Activated CD4-positive, alpha-beta T cell treated with anti-CD3 and anti-CD28 coated beads for 36 hours (primary cell): ENCODE results near the gene ENTPD1. TPM values are rescaled to one million over a fixed set of nuclear protein-coding genes. Genes with fewer than 3 reads are reported as not detected.

Experiments
- ATAC-seq: fragments of 200-7000 bp; cut with Tn5 transposase; one replicate; pipeline ENCODE4 v1.10.0; 2021; ENCODE audit warnings: mild to moderate bottlenecking, moderate library complexity
- CTCF ChIA-PET: fragments of 350-600 bp; sonication (Branson Sonifier 250); formaldehyde crosslinking; loops from one replicate; lab custom pipeline; 2021; ENCODE audit warnings: antibody characterized with exemption; lab: Charles Lee
- POLR2A ChIA-PET: fragments of 350-600 bp; sonication (Branson Sonifier 250); formaldehyde crosslinking; loops from one replicate; lab custom pipeline; 2021; ENCODE audit warnings: antibody characterized with exemption, inconsistent platforms; lab: Charles Lee
- DNase-seq: peaks from one replicate; pipeline ENCODE4 v3.0.0-alpha.2; 2020
- H3K27ac Mint-ChIP-seq: one replicate; pipeline ENCODE4 v1.8.0; 2021; ENCODE audit warnings: mixed read lengths
- H3K27me3 Mint-ChIP-seq: one replicate; pipeline ENCODE4 v1.8.0; 2021; ENCODE audit warnings: mixed read lengths
- H3K36me3 Mint-ChIP-seq: one replicate; pipeline ENCODE4 v1.8.0; 2021; ENCODE audit warnings: low read depth, mixed read lengths
- H3K4me1 Mint-ChIP-seq: one replicate; pipeline ENCODE4 v1.8.0; 2021; ENCODE audit warnings: mixed read lengths
- H3K4me3 Mint-ChIP-seq: one replicate; pipeline ENCODE4 v1.8.0; 2021; ENCODE audit warnings: mild to moderate bottlenecking, moderate library complexity, mixed read lengths
- H3K9me3 Mint-ChIP-seq: one replicate; pipeline ENCODE4 v1.8.0; 2021; ENCODE audit warnings: low read depth, mixed read lengths
- intact Hi-C, 2 experiments: fragments of 100-400 bp; cut with DNase I in 1 of 2; cut with micrococcal nuclease in 1 of 2; formaldehyde crosslinking; loops; one replicate each; pipeline versions ENCODE4 v1.14.2 to v1.15.1; 2022 to 2024; cut with DNase I, micrococcal nuclease
- total RNA-seq, 2 experiments: library from RNA; stranded (reverse); gene quantifications; one replicate each; pipeline ENCODE4 v1.2.3, GENCODE V29; 2021

The ENTPD1 gene
- total RNA-seq, 2 experiments from 2014 or later = 0.37 TPM; not detected in 1

GRCh38 chr10:95818668-95819067 lies 62.7 kb downstream of the ENTPD1 start:
- no peaks in the 10 kb centered on the region for H3K4me1 Mint-ChIP-seq
- CTCF ChIA-PET = interaction anchor here (1.1 to 1.4 kb wide), 2 partner anchors 13 to 23 kb away, joined by 3 to 5 read pairs; no protein-coding TSS in a partner anchor
- intact Hi-C loops = no loop called here

GRCh38 chr10:95819620-95820329 lies 63.8 kb downstream of the ENTPD1 start:
- Mint-ChIP-seq H3K9me3 (no peaks in the 10 kb centered on the region), H3K4me1 (no peaks in the 10 kb centered on the region), H3K4me3 (no peak overlapping the region), H3K36me3 (no peaks in the 10 kb centered on the region), H3K27me3 (peaks cover 11% of the 10 kb centered on the region), H3K27ac (no peak overlapping the region)
- ATAC-seq = no peak
- intact Hi-C loops = no loop called here
- ChIA-PET CTCF (no interaction called here), POLR2A (no interaction called here)
- no peak for DNase-seq

More at GRCh38 chr10:95818668-95819067, 62.7 kb downstream of the ENTPD1 start:
- Mint-ChIP-seq H3K27ac (no peak overlapping the region), H3K36me3 (no peaks in the 10 kb centered on the region), H3K4me3 (no peak overlapping the region), H3K9me3 (no peaks in the 10 kb centered on the region), H3K27me3 (peaks cover 13% of the 10 kb centered on the region)
- no peak for ATAC-seq
- DNase-seq = no peak
- POLR2A ChIA-PET = no interaction called here

GRCh38 chr10:95820363-95820762 lies 64.4 kb downstream of the ENTPD1 start:
- no peak overlapping the region for H3K27ac Mint-ChIP-seq
- peaks cover 11% of the 10 kb centered on the region for H3K27me3 Mint-ChIP-seq
- no peaks in the 10 kb centered on the region for H3K4me1 Mint-ChIP-seq
- no peak overlapping the region for H3K4me3 Mint-ChIP-seq
- ChIA-PET POLR2A (no interaction called here), CTCF (no interaction called here)
- no peaks in the 10 kb centered on the region for H3K9me3 Mint-ChIP-seq
- intact Hi-C loops = no loop called here
- no peaks in the 10 kb centered on the region for H3K36me3 Mint-ChIP-seq
- DNase-seq (no peak), ATAC-seq (no peak)

- H3K9me3 Mint-ChIP-seq = no peaks in the 10 kb centered on the region
- peaks cover 10% of the 10 kb centered on the region for H3K27me3 Mint-ChIP-seq
- H3K27ac Mint-ChIP-seq = no peak overlapping the region
- H3K36me3 Mint-ChIP-seq = no peaks in the 10 kb centered on the region
- H3K4me1 Mint-ChIP-seq = no peaks in the 10 kb centered on the region
- ATAC-seq = no peak
- intact Hi-C loops = no loop called here
- DNase-seq = no peak
- ChIA-PET CTCF (interaction anchor here (0.9 to 1.4 kb wide), 3 partner anchors 9 to 76 kb away, joined by 3 to 5 read pairs (median 4); no protein-coding TSS in a partner anchor), POLR2A (no interaction called here)
- no peak overlapping the region for H3K4me3 Mint-ChIP-seq
These were observed 65.8 kb downstream of the ENTPD1 start for GRCh38 chr10:95821720-95822119.

- ChIA-PET POLR2A (no interaction called here), CTCF (interaction anchor here (1.2 to 1.3 kb wide), 2 partner anchors 9 to 12 kb away, joined by 5 to 7 read pairs; no protein-coding TSS in a partner anchor)
- no peak overlapping the region for H3K4me3 Mint-ChIP-seq
- H3K36me3 Mint-ChIP-seq = no peaks in the 10 kb centered on the region
- no peak for ATAC-seq
- H3K27me3 Mint-ChIP-seq = no peaks in the 10 kb centered on the region
- H3K4me1 Mint-ChIP-seq = no peaks in the 10 kb centered on the region
- H3K27ac Mint-ChIP-seq = no peak overlapping the region
- intact Hi-C loops = no loop called here
- DNase-seq = no peak
- H3K9me3 Mint-ChIP-seq = no peaks in the 10 kb centered on the region
These were observed 74.1 kb downstream of the ENTPD1 start for GRCh38 chr10:95830044-95830443.

- Mint-ChIP-seq H3K27ac (no peak overlapping the region), H3K4me3 (no peak overlapping the region), H3K36me3 (no peaks in the 10 kb centered on the region), H3K9me3 (no peaks in the 10 kb centered on the region), H3K4me1 (no peaks in the 10 kb centered on the region), H3K27me3 (no peaks in the 10 kb centered on the region)
- ChIA-PET CTCF (interaction anchor here (1.3 kb wide), 1 partner anchor 10 kb away, joined by 5 read pairs; no protein-coding TSS in a partner anchor), POLR2A (no interaction called here)
- ATAC-seq (no peak), DNase-seq (no peak)
- intact Hi-C loops = no loop called here
These were observed 75.1 kb downstream of the ENTPD1 start for GRCh38 chr10:95831076-95831475.

- H3K4me3 Mint-ChIP-seq = no peak overlapping the region
- CTCF ChIA-PET = no interaction called here
These were observed 75.6 kb downstream of the ENTPD1 start for GRCh38 chr10:95831515-95831914.

GRCh38 chr10:95832216-95833041 lies 76.5 kb downstream of the ENTPD1 start:
- Mint-ChIP-seq H3K27me3 (no peaks in the 10 kb centered on the region), H3K9me3 (no peaks in the 10 kb centered on the region), H3K36me3 (no peaks in the 10 kb centered on the region), H3K27ac (no peak overlapping the region), H3K4me3 (no peak overlapping the region), H3K4me1 (no peaks in the 10 kb centered on the region)
- no peak for DNase-seq
- ATAC-seq = peak; percentile 51
- ChIA-PET POLR2A (no interaction called here), CTCF (interaction anchor here (1.3 kb wide), 1 partner anchor 10 kb away, joined by 5 read pairs; no protein-coding TSS in a partner anchor)
- intact Hi-C loops = no loop called here

More at GRCh38 chr10:95831515-95831914, 75.6 kb downstream of the ENTPD1 start:
- no peak for ATAC-seq
- H3K9me3 Mint-ChIP-seq = no peaks in the 10 kb centered on the region
- H3K36me3 Mint-ChIP-seq = no peaks in the 10 kb centered on the region
- intact Hi-C loops = no loop called here
- H3K27me3 Mint-ChIP-seq = no peaks in the 10 kb centered on the region
- no peak overlapping the region for H3K27ac Mint-ChIP-seq
- DNase-seq = no peak
- POLR2A ChIA-PET = no interaction called here
- no peaks in the 10 kb centered on the region for H3K4me1 Mint-ChIP-seq

GRCh38 chr10:95833042-95833610 lies 77.2 kb downstream of the ENTPD1 start:
- Mint-ChIP-seq H3K9me3 (no peaks in the 10 kb centered on the region), H3K4me3 (no peak overlapping the region), H3K27ac (no peak overlapping the region), H3K4me1 (no peaks in the 10 kb centered on the region), H3K27me3 (no peaks in the 10 kb centered on the region), H3K36me3 (no peaks in the 10 kb centered on the region)
- ChIA-PET POLR2A (no interaction called here), CTCF (interaction anchor here (1.3 kb wide), 1 partner anchor 10 kb away, joined by 5 read pairs; no protein-coding TSS in a partner anchor)
- intact Hi-C loops = no loop called here
- DNase-seq (no peak), ATAC-seq (no peak)

- CTCF ChIA-PET = interaction anchor here (1.5 kb wide), 1 partner anchor 141 kb away, joined by 4 read pairs; the partner anchor contains the start of gene TCTN3
- ATAC-seq (no peak), DNase-seq (no peak)
- H3K9me3 Mint-ChIP-seq = no peaks in the 10 kb centered on the region
- no peak overlapping the region for H3K4me3 Mint-ChIP-seq
- no peak overlapping the region for H3K27ac Mint-ChIP-seq
- POLR2A ChIA-PET = no interaction called here
- no peaks in the 10 kb centered on the region for H3K27me3 Mint-ChIP-seq
- no peaks in the 10 kb centered on the region for H3K4me1 Mint-ChIP-seq
- H3K36me3 Mint-ChIP-seq = no peaks in the 10 kb centered on the region
- intact Hi-C loops = no loop called here
These were observed 78.4 kb downstream of the ENTPD1 start for GRCh38 chr10:95834406-95834805.

- H3K4me1 Mint-ChIP-seq = no peaks in the 10 kb centered on the region
- no peak for DNase-seq
- POLR2A ChIA-PET = no interaction called here
- H3K27me3 Mint-ChIP-seq = no peaks in the 10 kb centered on the region
- H3K9me3 Mint-ChIP-seq = no peaks in the 10 kb centered on the region
- ATAC-seq = no peak
- no peak overlapping the region for H3K4me3 Mint-ChIP-seq
- no peak overlapping the region for H3K27ac Mint-ChIP-seq
- H3K36me3 Mint-ChIP-seq = no peaks in the 10 kb centered on the region
- intact Hi-C loops = no loop called here
- CTCF ChIA-PET = interaction anchor here (1.5 kb wide), 2 partner anchors 29 to 142 kb away, joined by 4 read pairs; partner anchors contain the start of gene TCTN3
These were observed 79.3 kb downstream of the ENTPD1 start for GRCh38 chr10:95835149-95835860.
